ENCODE data around the gene SPDEF.

Gene SPDEF

DNA sequence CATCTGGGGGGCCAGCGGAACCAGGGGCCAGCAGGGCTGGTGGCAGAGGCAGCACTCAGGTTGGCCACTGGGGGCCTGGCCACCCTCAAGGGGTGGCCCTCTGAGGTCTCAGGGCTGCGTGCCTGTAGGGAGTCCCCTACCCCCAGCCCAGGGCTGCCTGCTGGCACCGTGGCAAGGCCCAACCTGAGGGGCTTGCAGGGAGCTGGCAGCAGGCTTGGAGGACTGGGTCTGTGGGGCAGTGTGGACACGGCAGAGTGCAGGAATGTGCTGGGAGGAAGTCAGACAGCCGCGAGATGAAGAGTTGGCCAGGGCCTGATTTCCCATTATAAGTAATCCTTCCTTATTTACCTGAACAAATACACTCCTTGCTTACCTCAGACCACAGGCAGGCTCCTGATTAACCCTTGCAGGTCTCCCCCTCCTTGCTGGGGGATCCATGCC is at the start of gene SPDEF:
TSS of gene SPDEF (minus strand) at position 299 of the 441 bp plus-strand sequence. CDS start 11,874 bp downstream, outside the sequence.
- DNase-seq (ENCODE audit: extremely low spot score, insufficient read length, low read depth), result no peak
- no peak for FAIRE-seq

DNA sequence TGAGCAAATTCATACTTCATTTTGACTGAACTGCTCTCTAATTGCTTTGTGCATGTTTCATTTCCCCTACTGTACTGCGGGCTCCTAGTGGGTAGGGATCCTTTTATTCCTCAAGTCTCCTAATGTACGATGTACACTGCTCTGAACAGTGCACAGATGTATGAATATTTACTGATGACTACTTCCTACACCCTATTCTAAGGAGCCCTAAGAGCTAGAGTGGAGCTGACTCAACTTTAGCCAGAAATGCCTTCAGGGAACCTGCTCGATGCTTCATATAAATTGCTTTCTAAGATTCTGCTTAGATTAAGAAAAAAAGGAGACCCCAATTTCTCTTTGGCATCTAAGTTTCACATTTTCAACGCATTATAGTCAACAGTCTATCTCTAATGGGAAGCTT is 47.6 kb upstream of the SPDEF start:
- no peak for FAIRE-seq
- no peak for DNase-seq (ENCODE audit: extremely low spot score, insufficient read length, low read depth)

GRCh38 chr6:34602318-34603111 is 46.4 kb upstream of the SPDEF start:
- DNase-seq (ENCODE audit: extremely low spot score, insufficient read length, low read depth), result no peak

DNA sequence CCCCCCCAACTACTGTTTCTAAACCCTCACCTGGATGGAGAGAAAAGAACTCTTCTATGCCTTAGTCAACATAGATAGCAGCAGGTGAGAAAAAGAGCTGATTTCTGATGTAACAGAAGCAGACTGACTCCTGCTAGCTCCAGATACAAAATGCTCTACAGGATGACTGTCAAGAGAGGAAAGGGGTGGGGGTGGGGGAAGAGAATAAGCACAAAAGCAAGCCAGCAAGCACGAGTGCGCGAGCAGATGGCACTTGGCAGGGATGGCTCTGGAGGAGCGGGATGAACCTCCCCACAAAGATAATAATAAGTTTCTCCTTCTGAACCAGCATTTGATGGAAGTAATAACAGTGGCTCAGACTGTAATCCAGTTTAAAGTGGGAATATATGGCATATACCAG is 45.6 kb upstream of the SPDEF start:
- FAIRE-seq, result no peak
- no peak for DNase-seq (ENCODE audit: extremely low spot score, insufficient read length, low read depth)

More at GRCh38 chr6:34602318-34603111, 46.4 kb upstream of the SPDEF start:
- FAIRE-seq, result no peak

- FAIRE-seq (no peak), DNase-seq (ENCODE audit: extremely low spot score, insufficient read length, low read depth) (no peak)
Observed at GRCh38 chr6:34600796-34601195, 44.7 kb upstream of the SPDEF start.

DNA sequence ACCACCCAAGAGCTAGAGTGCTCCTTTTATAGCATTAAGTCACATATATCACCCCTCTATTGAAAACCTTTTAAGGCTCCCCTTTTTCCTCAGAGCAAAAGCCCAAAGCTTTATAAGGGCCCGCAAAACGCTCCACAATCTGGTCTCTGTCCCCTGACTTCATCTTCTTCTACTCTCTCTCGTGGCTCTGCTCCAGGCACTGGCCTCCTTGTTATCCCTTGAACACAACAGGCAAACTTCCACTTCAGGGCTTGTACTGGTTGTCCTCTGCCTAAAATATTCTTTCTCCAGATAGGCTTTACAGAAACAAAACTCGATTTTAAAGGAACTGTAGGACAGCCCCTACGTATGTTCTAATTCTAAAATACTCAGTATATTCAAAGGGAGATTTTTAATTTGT is 44.0 kb upstream of the SPDEF start:
- no peak for FAIRE-seq
- no peak for DNase-seq (ENCODE audit: extremely low spot score, insufficient read length, low read depth)

- FAIRE-seq, result no peak
- no peak for DNase-seq (ENCODE audit: extremely low spot score, insufficient read length, low read depth)
Observed at GRCh38 chr6:34598712-34599111, 42.6 kb upstream of the SPDEF start.

- no peak for DNase-seq (ENCODE audit: extremely low spot score, insufficient read length, low read depth)
- no peak for FAIRE-seq
Observed at GRCh38 chr6:34597605-34598353, 41.6 kb upstream of the SPDEF start.

- no peak for DNase-seq (ENCODE audit: extremely low spot score, insufficient read length, low read depth)
- no peak for FAIRE-seq
Observed at GRCh38 chr6:34596798-34597197, 40.7 kb upstream of the SPDEF start.

- FAIRE-seq (no peak), DNase-seq (ENCODE audit: extremely low spot score, insufficient read length, low read depth) (no peak)
Observed at GRCh38 chr6:34595332-34596184, 39.4 kb upstream of the SPDEF start.

DNA sequence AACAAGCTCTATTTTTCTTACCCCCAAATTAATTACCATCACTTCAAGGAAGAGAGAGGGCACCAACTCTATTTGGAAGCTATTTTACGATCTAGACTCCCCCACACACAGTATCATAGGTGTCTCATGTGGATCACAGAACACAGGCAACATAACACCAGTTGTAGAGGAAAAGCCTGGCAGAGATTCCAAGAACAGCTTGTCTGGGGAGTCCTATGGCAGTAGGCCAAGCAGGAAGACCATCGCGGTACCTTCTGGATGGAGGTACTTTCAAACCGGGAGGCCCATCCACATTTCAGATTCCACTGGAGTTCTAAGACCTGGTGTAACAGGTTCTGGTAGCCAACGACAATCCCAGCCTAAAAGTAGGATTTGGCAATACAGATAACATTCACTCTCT is 37.6 kb upstream of the SPDEF start:
- DNase-seq (ENCODE audit: extremely low spot score, insufficient read length, low read depth), result no peak
- no peak for FAIRE-seq

DNA sequence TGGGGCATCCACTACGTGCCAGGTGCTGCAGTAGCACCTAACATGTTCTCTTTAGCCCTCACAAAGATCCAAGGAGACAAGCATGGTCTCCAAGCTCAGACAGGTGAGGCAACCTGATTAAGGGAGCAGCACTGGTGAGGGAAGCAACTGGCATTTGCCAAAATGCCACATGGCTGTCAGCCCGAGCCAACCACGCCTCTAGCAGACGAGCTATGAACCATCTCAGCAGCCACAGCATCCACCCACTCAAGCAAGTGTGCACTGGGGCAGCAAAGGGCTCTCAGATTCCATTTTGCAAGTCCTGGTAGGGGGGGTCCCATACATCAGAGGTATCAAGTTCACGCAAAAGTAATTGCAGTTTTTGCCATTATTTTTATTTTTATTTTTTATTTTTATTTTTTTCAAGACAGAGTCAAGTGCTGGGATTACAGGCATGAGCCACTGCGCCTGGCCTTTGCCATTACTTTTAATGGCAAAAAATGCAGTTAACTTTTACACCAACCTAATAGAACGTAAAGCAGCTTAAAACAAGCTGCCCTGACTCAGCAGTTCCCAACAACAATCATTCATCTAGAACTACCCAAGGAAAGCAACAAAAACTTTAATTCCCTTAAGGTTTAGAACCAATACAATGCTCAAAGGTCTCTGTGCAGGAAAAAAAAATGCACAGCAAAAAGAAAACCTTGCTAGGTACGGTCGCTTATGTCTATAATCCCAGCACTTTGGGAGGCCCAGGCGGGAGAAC is 36.3 kb upstream of the SPDEF start:
- DNase-seq (ENCODE audit: extremely low spot score, insufficient read length, low read depth), result no peak
- no peak for FAIRE-seq

- DNase-seq (ENCODE audit: extremely low spot score, insufficient read length, low read depth) (no peak), FAIRE-seq (no peak)
Observed at GRCh38 chr6:34589691-34590090, 33.6 kb upstream of the SPDEF start.

DNA sequence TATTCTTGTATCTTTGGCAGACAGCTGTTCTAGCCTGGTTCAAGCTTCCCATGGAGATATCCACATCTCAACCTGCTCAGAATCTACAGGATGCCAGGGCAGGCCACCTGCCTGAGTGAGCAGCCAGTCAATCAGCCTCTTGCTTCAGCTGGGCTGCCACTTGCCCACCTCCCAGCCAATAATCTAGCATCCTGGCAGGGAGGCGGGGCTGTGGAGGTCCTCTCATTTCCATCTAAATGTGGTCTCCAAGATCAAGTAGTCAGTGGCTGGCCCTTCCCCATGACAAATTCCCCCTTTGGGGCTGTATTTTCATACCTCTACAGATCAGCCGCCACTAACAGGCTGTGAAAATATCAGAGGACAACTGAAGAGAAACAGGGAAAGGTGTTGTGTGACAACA is 33.0 kb upstream of the SPDEF start:
- FAIRE-seq (no peak), DNase-seq (ENCODE audit: extremely low spot score, insufficient read length, low read depth) (no peak)

DNA sequence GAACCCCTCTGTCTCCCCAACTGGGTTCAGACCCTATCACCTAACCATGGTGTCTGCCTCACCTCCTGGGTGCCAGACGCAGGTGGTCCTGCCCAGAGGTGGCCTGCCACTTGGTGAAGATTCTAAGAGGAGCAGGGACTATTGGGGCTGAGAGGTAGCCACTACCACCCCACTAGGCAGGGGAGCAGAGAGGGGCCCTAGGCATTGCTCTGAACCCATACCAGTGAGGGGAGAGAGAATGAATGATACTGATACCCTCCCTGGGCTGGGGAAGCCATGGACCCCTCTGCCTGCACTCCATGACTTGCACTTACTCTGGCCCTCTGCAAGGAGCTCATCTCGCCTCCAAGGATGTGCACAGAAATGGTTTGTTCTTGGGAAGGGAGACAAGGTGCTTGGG is 31.7 kb upstream of the SPDEF start:
- FAIRE-seq, result no peak

DNA sequence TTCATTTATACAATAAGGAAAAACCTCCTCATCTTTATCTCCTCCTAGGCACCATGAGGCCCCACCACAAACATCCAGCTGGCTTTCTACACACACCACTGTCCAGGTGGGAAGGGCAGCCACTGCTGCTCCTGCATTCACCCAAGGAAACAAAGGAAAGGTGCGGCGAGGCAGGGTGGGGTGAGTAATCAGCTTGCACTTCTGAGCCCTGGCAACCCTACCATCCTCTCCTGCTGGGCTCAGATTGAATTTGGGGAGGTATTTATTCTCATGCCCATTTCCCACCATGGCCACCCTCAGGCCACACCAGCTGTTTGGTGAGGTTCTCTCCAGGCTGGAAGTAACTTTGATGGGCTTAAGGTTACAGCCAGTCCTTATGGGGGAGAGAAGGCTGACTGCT is 31.2 kb upstream of the SPDEF start:
- FAIRE-seq (no peak), DNase-seq (ENCODE audit: extremely low spot score, insufficient read length, low read depth) (no peak)

More for the DNA sequence above, 31.7 kb upstream of the SPDEF start:
- no peak for DNase-seq (ENCODE audit: extremely low spot score, insufficient read length, low read depth)

- no peak for FAIRE-seq
- no peak for DNase-seq (ENCODE audit: extremely low spot score, insufficient read length, low read depth)
Observed at GRCh38 chr6:34586327-34587040, 30.4 kb upstream of the SPDEF start.

DNA sequence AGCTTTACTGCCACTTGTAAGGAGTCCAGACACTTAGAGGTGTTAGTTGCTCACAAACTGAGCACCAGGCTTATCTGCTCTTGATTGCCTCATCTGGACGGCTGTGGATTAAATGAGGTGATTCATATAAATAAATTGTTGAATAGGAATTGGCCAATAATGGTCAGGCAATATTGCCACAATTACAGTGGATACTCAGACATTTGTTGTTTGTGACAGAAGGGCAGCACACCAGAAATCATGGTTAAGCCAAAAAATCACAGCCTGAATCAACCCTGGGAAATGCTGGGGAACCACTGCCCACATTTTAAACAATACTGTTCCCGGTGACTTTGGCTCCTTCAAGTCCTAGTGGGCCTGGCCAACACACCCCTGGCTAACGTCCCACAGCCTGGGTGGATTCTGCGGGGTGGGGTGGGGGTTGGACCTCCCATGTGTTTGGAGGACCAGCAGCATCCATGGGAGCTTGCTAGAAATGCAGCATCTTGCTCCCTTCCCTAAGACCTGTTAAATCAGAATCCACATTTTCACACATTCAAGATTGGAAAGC is 29.5 kb upstream of the SPDEF start:
- no peak for FAIRE-seq
- DNase-seq (ENCODE audit: extremely low spot score, insufficient read length, low read depth), result no peak

DNA sequence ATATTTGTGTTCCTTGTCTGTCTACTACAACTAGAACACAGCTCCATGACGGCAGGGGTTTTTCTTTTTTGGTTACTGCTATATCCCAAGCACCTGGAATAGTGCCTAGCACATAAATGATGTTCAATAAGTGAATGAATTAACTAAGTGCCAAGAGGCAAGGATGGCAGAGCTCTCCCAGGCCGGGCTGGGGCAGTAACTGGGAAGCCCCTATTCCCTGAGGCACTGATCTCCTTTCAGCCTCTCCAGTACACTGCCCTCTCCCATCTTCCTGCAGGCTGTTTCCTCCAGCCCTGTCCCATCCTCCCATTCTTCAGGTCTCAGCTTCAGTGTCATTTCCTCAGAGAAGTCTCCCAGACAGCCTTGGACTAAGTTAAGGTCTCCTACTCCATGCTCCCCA is 29.0 kb upstream of the SPDEF start:
- DNase-seq (ENCODE audit: extremely low spot score, insufficient read length, low read depth), result no peak
- FAIRE-seq, result no peak

Measured in GM18507 (cell line).